ENCODE data around the gene ZNF438.

ZNF438 gene

GRCh38 chr10:30834153-30834552, 197.5 kb downstream of the ZNF438 start:
- Histone ChIP-seq H3K9me2 (replicated peaks; ENCODE audit: control insufficient read depth, low read length) (no peaks in the 10 kb centered on the region), H3K27ac (ENCODE audit: low read depth, low read length) (no peak overlapping the region), H3K9me3 (ENCODE audit: control insufficient read depth, insufficient read depth, low read length) (no peaks in the 10 kb centered on the region), H3K4me2 (ENCODE audit: low read length) (no peak overlapping the region), H3K4me1 (ENCODE audit: control insufficient read depth, low read length) (no peaks in the 10 kb centered on the region), H3K36me3 (ENCODE audit: control insufficient read depth, low read length) (no peaks in the 10 kb centered on the region), H3K79me2 (ENCODE audit: control insufficient read depth, low read length) (no peaks in the 10 kb centered on the region), H3K4me3 (ENCODE audit: low read length) (no peak overlapping the region), H3F3A (ENCODE audit: control insufficient read depth, insufficient read depth) (no peaks in the 10 kb centered on the region), H3K27me3 (ENCODE audit: control insufficient read depth, low read length) (peaks cover 6% of the 10 kb centered on the region; the same call in 1 of the 2 replicates), H4K20me1 (ENCODE audit: control insufficient read depth, insufficient read depth, low read depth, low read length) (no peaks in the 10 kb centered on the region)
- TF ChIP-seq CTCF (IDR thresholded peaks at IDR 0.05; ENCODE audit: low read depth, low read length, poor library complexity, severe bottlenecking) (no peak), EZH2phosphoT487 (IDR thresholded peaks at IDR 0.05; ENCODE audit: borderline replicate concordance, low read length) (no peak)

- H3K27me3 ChIP-seq (ENCODE audit: control insufficient read depth, low read length), result peaks cover 5% of the 10 kb centered on the region; the same call in 1 of the 2 replicates
- H4K20me1 ChIP-seq (ENCODE audit: control insufficient read depth, insufficient read depth, low read depth, low read length), result no peaks in the 10 kb centered on the region
- H3F3A ChIP-seq (ENCODE audit: control insufficient read depth, insufficient read depth), result no peaks in the 10 kb centered on the region
- H3K27ac ChIP-seq (ENCODE audit: low read depth, low read length), result no peak overlapping the region
- no peaks in the 10 kb centered on the region for H3K9me2 ChIP-seq (replicated peaks; ENCODE audit: control insufficient read depth, low read length)
- no peaks in the 10 kb centered on the region for H3K79me2 ChIP-seq (ENCODE audit: control insufficient read depth, low read length)
- H3K9me3 ChIP-seq (ENCODE audit: control insufficient read depth, insufficient read depth, low read length), result no peaks in the 10 kb centered on the region
- no peak for TF ChIP-seq EZH2phosphoT487 (IDR thresholded peaks at IDR 0.05; ENCODE audit: borderline replicate concordance, low read length)
- TF ChIP-seq CTCF (IDR thresholded peaks at IDR 0.05; ENCODE audit: low read depth, low read length, poor library complexity, severe bottlenecking), result no peak
- H3K4me1 ChIP-seq (ENCODE audit: control insufficient read depth, low read length), result no peaks in the 10 kb centered on the region
- H3K4me3 ChIP-seq (ENCODE audit: low read length), result no peak overlapping the region
- no peak overlapping the region for H3K4me2 ChIP-seq (ENCODE audit: low read length)
- no peaks in the 10 kb centered on the region for H3K36me3 ChIP-seq (ENCODE audit: control insufficient read depth, low read length)
Observed at GRCh38 chr10:30833628-30833970, 198.1 kb downstream of the ZNF438 start.

- Histone ChIP-seq H3K4me3 (ENCODE audit: low read length) (no peak overlapping the region), H3F3A (ENCODE audit: control insufficient read depth, insufficient read depth) (no peaks in the 10 kb centered on the region), H3K4me2 (ENCODE audit: low read length) (no peak overlapping the region), H3K79me2 (ENCODE audit: control insufficient read depth, low read length) (no peaks in the 10 kb centered on the region), H4K20me1 (ENCODE audit: control insufficient read depth, insufficient read depth, low read depth, low read length) (no peaks in the 10 kb centered on the region), H3K27me3 (ENCODE audit: control insufficient read depth, low read length) (peaks cover 5% of the 10 kb centered on the region; the same call in 1 of the 2 replicates), H3K4me1 (ENCODE audit: control insufficient read depth, low read length) (no peaks in the 10 kb centered on the region), H3K27ac (ENCODE audit: low read depth, low read length) (no peak overlapping the region), H3K9me2 (replicated peaks; ENCODE audit: control insufficient read depth, low read length) (no peaks in the 10 kb centered on the region), H3K9me3 (ENCODE audit: control insufficient read depth, insufficient read depth, low read length) (no peaks in the 10 kb centered on the region), H3K36me3 (ENCODE audit: control insufficient read depth, low read length) (no peaks in the 10 kb centered on the region)
- TF ChIP-seq EZH2phosphoT487 (IDR thresholded peaks at IDR 0.05; ENCODE audit: borderline replicate concordance, low read length) (no peak), CTCF (IDR thresholded peaks at IDR 0.05; ENCODE audit: low read depth, low read length, poor library complexity, severe bottlenecking) (no peak)
Observed at GRCh38 chr10:30832749-30833627, 198.7 kb downstream of the ZNF438 start.

Measured in DOHH2 (cell line).